Fibroblast of skin of right biceps (primary cell): Measurements from ENCODE around the gene PARVA.

Experiments
- DNase-seq: peaks from one replicate; pipeline ENCODE4 v3.0.0-alpha.2; 2013

Gene PARVA

DNA sequence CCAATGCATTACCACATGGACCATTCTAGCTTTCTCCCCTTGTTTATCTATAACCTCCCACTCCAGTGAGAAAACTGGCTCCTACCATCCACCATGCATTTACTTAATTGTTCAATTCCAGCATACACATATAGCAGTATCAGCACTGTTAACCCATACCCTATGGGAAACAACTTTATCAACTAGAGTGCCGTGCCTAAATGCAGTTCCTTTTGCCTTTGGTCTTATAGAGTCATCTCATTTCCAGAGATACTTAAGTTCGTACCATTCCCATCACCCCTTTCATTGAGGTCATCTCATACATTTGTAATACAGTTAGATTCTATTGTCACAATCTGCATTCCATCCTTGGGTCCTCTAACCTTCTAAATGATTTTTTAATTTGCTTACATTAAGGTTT lies 86.9 kb downstream of the PARVA start:
- no peak for DNase-seq

DNA sequence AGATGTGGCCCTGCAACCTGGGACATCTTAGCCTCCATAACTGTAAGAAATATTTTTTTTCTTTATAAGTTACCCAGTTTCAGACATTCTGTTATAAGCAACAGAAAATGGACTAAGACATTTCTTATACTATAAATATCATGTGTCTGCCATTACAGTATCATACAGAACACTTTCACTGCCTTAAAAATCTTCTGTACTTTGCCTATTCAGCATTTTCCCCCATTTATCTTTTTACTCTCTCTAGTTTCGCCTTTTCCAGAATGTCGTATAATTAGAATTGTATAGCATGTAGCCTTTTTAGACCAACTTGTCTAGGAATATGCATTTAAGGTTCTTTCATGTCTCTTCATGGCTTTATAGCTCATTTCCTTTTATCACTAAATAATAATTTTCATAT lies 88.0 kb downstream of the PARVA start:
- DNase-seq, result no peak

GRCh38 chr11:12467610-12468009 lies 90.2 kb downstream of the PARVA start:
- DNase-seq, result no peak

GRCh38 chr11:12469451-12469850 lies 92.1 kb downstream of the PARVA start:
- DNase-seq, result no peak

- DNase-seq, result no peak
These were observed 92.9 kb downstream of the PARVA start for GRCh38 chr11:12470236-12470635.

- no peak for DNase-seq
These were observed 95.1 kb downstream of the PARVA start for GRCh38 chr11:12472401-12473005.

GRCh38 chr11:12473381-12473780 lies 96.0 kb downstream of the PARVA start:
- DNase-seq, result no peak

DNA sequence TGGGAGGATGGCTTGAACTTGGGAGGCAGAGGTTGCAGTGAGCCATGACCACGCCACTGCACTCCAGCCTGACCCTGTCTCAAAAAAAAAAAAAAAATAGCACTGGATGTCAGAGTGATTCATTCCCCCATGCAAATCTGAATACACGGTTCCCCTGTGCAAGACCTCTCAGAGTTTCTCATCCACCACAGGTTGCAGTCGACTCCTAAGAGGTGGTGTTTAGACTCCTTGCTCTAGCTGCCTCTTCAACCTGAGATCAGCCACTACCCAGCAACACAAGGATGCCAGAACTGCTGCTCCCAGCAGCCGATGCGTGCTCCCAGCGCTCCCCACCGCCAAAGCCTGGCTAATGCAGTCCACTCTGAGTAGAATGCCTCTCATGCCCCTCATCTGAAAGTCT lies 97.5 kb downstream of the PARVA start:
- DNase-seq, result no peak

DNA sequence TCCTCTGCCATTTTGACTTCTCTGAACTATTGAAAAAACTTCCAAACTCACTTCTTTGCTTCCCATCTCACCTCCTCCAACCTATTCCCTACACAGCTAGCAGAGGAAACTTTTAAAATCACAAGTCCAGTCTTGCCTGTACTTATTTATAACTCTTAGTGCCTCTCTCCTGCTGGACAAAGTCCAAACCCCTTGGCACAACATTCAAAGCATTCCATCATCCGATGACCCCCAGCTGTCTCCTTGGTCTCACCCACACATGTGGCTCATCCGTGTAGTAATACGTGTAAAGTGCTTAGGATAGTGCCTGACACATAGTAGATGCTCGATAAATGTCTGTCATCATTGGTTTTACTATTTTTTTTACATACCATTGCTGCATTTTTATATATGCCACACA lies 101.4 kb downstream of the PARVA start:
- peak; percentile 65 for DNase-seq

DNA sequence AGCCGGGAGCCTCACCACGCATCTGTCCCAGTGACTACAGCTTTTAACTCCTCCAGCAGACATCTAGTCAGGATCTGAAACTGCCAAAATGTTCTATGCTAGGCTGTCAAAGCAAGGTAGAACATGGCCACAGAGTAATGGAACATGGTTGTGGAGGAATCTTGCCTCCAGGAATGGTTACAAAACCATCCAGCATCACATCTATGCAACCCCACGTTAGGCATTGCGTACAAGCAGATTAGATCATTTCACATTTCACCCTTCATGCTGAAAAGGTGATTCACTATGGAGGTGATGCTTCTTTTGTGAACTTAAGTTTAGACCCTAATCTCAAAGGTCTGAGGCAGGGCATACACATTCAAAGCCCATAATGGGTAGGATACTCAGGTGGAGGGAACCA lies 103.0 kb downstream of the PARVA start:
- no peak for DNase-seq

- DNase-seq, result no peak
These were observed 105.5 kb downstream of the PARVA start for GRCh38 chr11:12482839-12483238.

DNA sequence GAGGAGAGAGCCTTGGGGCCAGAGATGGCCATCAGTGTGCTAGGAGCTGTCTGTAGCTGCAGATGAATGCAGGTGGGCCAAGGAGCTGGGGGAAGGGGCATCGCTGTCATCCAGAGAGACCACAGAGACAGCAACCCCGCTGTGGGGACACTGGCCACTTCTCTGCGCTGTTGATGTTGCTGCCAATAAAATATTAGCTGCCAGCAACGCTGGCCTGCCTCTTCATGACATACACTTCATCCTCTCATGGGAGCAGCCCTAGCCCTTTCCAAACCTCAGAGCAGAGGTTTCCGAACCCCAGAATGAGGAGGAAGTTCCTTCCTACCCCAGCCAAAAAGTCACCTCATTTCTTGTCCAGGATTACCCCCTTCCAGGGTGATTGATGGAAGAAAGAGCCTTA lies 106.2 kb downstream of the PARVA start:
- no peak for DNase-seq

- DNase-seq, result peak; percentile 19
These were observed 108.0 kb downstream of the PARVA start for GRCh38 chr11:12485328-12485727.

DNA sequence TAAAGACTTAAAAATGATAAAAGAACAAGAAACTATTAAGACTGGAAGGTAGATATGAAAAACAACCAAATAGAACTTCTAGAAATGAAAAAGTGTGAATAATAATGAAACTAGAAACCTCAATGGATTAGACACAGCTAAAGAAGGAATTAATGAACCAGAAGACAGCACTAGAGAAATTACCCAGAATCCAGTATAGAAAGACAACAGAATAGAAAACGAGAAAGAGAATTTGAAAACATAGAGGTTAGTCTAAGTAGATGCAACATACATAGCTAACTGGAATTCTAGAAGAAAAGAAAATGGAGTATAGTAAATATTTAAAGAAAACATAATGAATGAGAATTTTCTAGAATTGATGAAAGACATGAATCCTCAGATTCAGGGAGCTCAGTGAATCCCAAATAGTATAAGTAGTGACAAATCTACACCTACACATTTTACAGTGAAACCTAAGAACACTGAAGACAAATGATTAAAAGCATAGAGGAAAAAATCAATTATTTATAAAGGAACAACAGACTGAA lies 111.9 kb downstream of the PARVA start:
- no peak for DNase-seq

- peak; percentile 78 for DNase-seq
These were observed 117.3 kb downstream of the PARVA start for GRCh38 chr11:12494699-12495098.

DNA sequence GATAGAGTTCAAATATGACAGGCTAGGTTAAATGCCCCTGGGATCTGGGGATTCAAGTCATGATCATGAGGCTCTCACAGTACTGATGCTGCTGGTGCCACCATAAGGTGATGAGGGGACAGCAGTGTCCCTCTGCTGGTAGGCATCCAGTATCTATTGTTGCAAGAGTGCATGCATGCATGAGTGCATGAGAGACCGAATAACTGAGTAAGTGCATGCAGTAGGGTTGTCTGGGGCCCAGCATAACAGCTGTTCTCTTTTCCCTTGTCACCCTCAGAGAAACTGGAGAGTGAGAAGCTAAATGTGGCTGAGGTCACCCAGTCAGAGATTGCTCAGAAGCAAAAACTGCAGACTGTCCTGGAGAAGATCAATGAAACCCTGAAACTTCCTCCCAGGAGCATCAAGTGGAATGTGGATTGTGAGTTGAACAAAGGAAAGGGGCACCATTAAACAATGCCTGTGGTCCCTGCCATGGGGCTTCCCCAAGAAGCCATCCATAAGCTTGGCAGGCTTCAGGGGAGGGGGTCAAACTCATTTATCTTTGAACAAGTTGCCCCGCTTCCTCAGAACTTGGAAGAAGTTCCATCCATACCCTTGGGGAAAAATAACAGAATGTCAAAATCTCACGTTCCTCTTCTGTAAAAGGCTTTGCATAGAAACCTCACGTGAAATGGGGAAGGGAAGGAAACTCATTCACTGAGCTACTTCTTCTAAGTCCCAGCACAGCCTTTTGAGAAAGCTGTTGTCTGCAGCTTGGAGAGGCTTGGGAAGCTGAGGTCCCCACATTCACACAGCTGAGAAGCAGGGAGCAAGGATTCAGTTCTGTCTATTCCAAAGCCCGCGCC lies 119.0 kb downstream of the PARVA start:
- DNase-seq, result peak; percentile 19

- DNase-seq, result no peak
These were observed 120.1 kb downstream of the PARVA start for GRCh38 chr11:12497431-12497830.

GRCh38 chr11:12499071-12499470 lies 121.7 kb downstream of the PARVA start:
- no peak for DNase-seq

DNA sequence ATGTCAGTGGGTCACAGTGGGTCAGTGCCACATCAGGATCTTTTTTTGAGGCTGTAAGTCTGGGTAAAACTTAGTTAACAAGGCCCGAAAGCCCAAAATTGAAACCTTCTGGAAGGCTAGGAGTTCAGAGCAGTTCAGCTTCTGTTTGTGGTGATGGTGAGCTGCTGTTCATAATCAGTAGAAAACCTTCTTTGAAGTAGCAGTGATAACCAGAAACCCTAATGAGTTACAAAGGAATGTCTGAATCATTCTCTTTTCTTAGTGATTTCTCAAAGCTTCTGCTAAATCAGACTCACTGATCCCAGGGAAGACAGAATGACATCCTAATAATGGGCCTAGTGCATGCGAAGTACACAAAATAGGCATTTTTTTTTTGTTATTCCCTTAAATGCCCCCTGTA lies 124.7 kb downstream of the PARVA start:
- peak; percentile 76 for DNase-seq

- DNase-seq, result peak; percentile 23
These were observed 125.7 kb downstream of the PARVA start for GRCh38 chr11:12503039-12503484.

DNA sequence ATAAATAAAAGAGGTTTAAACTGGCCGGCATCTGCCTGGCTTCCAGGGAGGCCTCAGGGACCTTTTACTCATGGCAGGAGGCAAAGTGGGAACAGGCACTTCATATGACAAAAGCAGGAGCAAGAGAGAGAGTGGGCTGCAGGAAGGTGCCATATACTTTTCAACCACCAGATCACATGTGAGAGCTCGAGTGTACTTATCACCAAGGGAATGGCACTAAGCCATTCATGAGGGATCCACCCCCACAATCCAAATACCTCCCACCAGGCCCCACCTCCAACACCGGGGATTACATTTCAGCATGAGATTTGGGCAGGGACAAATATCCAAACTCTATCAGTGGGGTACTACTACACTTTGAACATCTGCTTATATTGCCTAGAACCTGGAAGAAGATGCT lies 126.5 kb downstream of the PARVA start:
- no peak for DNase-seq

DNA sequence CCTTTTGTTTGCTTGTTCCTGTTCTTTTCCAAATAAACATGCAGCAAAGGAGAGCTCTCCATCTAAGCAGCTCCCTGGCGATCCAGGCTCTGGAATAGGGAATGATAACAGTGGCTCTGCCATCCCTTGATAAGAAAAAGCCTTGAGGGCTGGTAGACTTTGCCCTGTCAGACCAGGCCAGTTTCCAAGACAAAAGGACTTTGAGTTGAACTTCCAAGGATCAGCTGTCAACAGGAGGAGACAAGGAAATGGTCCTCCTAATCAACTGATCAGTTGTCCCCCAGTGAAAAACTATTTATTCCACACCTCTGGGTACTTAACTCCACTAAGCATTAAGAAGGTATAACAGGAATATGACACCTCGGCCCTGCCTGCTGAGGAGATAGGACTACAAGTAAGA lies 127.8 kb downstream of the PARVA start:
- DNase-seq, result no peak

- peak; percentile 69 for DNase-seq
These were observed 129.1 kb downstream of the PARVA start for GRCh38 chr11:12506404-12506921.

DNA sequence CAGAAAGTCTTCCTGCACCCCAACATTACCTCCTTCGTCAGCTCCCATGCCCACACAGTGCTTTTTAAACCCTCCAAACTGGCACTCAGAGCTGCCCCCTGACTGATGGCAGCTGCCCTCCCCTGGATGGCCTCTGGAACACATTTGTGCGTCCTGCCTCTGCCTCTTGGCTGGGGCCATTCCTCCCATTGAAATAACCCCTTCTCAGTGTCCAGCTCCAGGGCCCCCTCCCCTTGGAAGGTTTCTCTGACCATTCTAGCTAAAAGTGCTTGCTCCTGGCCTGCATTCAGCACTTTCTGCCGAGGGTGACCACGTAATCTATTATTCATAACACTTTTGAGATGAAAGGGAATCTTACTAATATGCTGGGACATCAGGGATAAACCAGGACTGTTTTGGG lies 130.0 kb downstream of the PARVA start:
- DNase-seq, result no peak
